HFF-Myc (cell line): Measurements from ENCODE around the gene HPD.

Source experiments
- DNase-seq: peaks from one replicate; pipeline ENCODE4 v3.0.0-alpha.2; 2011; ENCODE audit warnings: low read depth; ENCODE audit errors: extremely low read depth
- H3K4me3 ChIP-seq: replicated peaks from 2 replicates; pipeline ENCODE4 v1.5.1; 2011; ENCODE audit warnings: low read depth, mild to moderate bottlenecking, control low read depth, low read length
- CTCF ChIP-seq: IDR thresholded peaks from 2 replicates; pipeline ENCODE4 v1.5.1; 2012; ENCODE audit warnings: mild to moderate bottlenecking, low read depth, low read length, control low read depth; ENCODE audit errors: missing control alignments

The HPD gene

GRCh38 chr12:121822393-121823100 lies 36.1 kb downstream of the HPD start:
- H3K4me3 ChIP-seq = no peak overlapping the region
- TF ChIP-seq CTCF = no peak

GRCh38 chr12:121820056-121820455 lies 38.6 kb downstream of the HPD start:
- TF ChIP-seq CTCF = no peak
- no peak overlapping the region for H3K4me3 ChIP-seq

More at GRCh38 chr12:121822393-121823100, 36.1 kb downstream of the HPD start:
- no peak for DNase-seq

GRCh38 chr12:121819212-121819949 lies 39.3 kb downstream of the HPD start:
- H3K4me3 ChIP-seq = no peak overlapping the region
- TF ChIP-seq CTCF = no peak
- DNase-seq = no peak

More at GRCh38 chr12:121820056-121820455, 38.6 kb downstream of the HPD start:
- DNase-seq = no peak

- DNase-seq = no peak
- H3K4me3 ChIP-seq = no peak overlapping the region
- TF ChIP-seq CTCF = no peak
Observed at GRCh38 chr12:121817648-121818043, 41.0 kb downstream of the HPD start.

GRCh38 chr12:121816925-121817647 lies 41.6 kb downstream of the HPD start:
- no peak for DNase-seq
- TF ChIP-seq CTCF = no peak
- no peak overlapping the region for H3K4me3 ChIP-seq

- no peak for DNase-seq
- no peak overlapping the region for H3K4me3 ChIP-seq
- no peak for TF ChIP-seq CTCF
Observed at GRCh38 chr12:121815263-121815662, 43.4 kb downstream of the HPD start.
